ENCODE data around the gene ZSCAN23. TPM values are rescaled to one million over a fixed set of nuclear protein-coding genes. Genes with fewer than 3 reads are reported as not detected.
"Not testable (repeated sequence)": the region's sequence is repeated elsewhere in the genome, so short reads cannot be mapped to it uniquely, and the experiment has no call there.

ZSCAN23 gene
- total RNA-seq, result 11.2 TPM

DNA sequence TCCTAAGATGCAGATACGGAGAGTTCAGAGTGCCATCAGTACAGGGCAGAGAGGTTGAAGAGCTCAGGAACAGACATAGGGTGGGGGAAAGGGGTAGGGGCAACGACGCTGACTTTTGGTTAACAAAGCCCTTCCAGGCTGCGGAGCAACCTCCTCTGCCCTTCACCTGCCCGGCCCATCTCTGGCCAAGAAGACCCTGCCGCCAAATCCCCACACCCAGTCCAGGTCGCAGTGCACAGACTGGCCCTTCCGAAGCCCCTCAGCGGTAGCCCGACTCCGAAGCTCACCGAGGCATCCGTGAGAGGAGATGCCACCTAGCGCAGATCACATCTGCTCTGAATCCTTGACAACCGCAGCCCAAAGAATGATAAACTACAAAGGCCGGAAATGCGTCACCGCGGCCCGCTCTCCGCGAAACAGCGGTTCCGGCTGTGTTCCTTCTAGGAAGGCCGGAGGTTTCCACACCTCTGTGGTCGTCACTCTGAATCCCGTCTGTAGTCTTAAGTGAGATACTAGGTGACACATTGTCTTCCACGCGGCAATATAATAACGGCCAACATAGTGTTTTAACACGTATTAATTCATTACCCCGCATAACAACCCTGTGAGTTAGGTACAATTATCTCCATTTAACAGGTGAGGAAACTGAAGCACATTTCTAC is at the start of gene ZSCAN23:
TSS of gene ZSCAN23 (minus strand) at position 380 of the 662 bp plus-strand sequence. CDS start 7,225 bp downstream, outside the sequence.
- DNase-seq (ENCODE audit: low spot score), result peak; percentile 74

DNA sequence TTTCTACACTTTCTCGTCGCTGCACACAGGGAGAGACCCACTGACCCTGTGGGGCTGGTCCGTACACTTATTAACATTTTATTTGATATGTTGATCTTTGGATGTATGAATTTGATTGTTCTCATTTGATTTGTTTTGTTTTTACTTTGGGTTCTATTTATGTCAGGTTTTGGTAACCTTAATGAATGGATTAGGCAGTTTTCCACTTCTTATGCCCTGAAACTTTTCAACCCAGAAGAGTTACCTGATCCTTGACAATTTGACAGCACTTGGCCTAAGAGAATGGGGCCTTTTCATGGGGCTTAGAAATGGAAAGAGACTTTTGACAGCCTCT is 48.7 kb upstream of the ZSCAN23 start:
- no peak for DNase-seq (ENCODE audit: low spot score)

DNA sequence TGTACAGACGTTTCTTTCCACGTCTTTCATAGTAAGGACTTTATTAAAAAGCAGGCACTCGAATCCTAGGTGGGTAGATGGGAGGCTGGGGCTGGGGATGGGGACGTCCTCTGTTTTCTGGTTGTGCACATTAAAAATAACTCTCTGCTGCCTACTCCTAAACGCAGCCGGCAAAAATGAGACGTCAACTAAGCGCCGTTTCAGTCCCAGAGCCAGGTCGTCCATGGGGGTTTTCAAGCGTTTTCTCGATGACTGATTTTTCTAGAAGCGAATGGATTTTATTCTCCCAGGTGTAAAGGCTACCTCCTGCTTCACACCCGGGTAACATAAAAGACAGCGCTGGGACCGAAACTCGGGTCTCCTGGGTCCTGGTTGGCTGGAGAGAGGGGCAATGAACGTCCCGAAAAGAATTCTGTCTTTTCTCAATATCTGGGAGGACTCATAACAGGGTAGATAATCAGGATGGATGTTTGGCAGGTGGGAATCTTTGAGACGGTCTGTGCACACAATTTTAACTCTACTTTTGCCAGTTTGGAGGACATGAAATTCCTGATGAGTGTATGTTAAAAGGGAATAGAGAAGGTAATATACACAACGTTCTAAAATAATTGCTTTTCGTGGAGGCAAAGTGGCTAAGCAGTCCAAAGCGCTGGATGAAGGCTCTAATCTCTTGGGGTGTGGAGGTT is 47.1 kb upstream of the ZSCAN23 start:
- no peak for DNase-seq (ENCODE audit: low spot score)

DNA sequence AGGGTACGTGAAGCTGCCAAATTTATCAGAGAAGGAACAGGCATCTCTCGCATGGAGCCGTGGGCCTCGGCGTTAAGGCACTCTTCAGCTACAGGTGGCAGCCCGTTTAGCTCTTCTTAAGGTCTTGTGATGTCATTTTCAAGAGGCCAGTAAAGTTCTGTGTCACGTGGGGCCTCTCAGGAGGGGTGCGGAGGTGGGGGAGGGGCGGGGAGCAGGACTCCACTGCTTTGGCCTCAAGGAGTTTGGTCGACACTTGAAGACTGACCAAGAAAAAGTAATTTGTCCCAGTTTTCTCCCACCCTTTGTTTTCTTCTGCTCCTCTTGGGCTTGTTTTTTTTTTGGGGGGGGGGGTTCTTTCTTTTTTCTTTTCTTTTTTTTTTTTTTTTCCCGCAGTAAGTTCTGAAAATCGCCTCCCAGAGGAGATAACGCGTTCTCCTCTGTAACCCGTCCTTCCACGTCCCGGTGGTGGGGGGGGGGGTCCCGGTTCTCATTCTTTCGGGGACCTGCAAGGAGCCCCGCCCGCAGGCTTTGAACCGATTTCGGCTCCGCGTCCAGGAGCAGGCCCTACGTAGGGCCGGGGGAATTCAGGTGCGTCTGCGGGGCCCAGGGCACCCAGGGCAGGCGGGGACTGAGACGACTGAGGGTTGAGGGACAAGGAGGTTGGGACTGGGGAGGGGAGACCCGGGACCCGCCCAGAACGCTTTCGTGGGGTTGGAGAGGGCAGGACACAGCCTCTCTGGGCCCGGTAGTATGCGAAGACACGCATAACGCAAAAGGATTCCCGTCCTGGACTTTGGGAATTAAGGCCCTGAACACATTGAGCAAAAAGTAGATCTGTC is 46.3 kb upstream of the ZSCAN23 start:
- DNase-seq (ENCODE audit: low spot score), result peak; percentile 55

DNA sequence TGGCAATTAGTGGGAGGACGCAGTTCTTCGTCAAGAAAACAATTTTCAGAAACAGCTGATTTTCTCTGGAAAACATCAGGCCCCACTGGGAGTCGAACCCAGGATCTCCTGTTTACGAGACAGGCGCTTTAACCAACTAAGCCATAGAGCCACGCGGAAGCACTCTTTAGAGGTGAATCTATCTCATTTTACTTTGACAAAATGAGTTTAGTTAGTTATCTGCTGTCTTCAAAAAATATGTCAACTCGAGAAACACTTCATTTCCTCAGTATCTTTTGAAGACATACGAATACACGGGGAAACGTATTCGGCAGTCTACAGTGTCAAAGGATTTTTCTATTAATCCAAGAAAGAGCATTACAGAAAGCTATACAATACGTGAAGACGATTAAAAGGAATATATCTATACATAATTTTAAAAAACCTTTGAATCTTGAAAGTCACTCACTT is 45.6 kb upstream of the ZSCAN23 start:
- no peak for DNase-seq (ENCODE audit: low spot score)

DNA sequence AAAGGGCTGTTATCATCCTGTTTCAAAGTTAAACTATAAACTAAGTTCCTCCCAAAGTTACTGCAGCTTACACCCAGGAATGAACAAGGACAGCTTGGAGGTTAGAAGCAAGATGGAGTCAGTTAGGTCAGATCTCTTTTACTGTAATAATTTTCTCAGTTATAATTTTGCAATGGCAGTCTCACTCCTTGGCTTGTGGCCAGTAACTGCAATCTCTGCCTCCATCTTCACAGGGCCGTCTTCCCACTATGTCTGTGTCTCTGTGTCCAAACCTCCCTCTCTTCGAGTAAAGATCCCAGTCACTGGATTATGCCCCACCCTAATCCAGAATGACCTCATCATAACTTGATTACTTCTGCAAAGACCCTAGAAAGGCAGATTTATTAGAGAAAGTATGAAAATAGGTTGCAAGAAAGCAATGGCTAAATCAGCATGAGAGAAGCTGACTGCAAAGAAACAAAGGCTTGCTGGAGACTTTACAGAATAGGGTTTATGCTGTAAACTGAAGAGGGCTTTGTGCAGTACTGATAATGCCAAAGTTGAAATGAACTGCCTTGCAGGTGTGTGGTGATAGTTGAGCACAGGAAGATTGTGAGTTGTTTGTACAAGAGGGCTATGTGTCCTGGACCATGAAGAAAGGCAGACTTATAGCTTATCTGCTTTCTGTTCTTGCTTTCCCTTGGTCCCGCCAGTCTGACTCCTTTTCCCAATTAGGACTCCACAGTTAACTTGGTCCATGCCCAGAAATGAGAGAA is 43.9 kb upstream of the ZSCAN23 start:
- no peak for DNase-seq (ENCODE audit: low spot score)

DNA sequence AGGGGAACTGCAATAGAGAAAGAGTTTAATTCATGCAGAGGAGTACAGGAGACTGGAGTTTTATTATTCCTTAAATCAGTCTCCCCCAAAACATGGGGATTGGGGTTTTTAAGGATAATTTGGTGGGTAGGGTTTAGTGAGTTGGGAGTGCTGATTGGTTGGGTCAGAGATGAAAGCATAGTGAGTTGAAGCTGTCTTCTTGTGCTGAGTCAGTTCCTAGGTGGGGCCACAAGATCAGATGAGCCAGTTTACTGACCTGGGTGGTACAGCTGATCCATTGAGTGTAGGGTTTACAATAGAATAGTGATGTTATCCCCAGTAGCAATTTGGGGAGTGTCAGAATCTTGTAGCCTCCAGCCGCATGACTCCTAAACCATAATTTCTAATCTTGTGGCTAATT is 43.2 kb upstream of the ZSCAN23 start:
- no peak for DNase-seq (ENCODE audit: low spot score)

DNA sequence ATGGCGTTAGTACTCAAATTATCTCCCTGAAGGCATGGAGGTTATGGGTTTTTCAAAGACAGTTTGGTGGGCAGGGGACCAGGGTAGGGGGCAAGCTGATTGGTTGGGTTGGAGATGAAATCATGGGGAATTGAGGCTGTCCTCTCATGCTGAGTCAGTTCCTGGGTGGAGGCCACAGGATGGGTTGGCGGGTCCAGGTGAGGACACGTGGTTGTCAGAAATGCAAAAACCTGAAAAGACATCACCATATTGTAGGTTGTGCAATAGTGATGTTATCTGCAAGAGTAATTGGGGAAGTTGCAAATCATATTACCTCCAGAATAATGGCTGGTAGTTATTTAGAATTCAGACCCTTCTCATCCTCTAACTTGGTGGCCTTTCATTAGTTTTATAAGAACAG is 42.2 kb upstream of the ZSCAN23 start:
- DNase-seq (ENCODE audit: low spot score), result no peak

DNA sequence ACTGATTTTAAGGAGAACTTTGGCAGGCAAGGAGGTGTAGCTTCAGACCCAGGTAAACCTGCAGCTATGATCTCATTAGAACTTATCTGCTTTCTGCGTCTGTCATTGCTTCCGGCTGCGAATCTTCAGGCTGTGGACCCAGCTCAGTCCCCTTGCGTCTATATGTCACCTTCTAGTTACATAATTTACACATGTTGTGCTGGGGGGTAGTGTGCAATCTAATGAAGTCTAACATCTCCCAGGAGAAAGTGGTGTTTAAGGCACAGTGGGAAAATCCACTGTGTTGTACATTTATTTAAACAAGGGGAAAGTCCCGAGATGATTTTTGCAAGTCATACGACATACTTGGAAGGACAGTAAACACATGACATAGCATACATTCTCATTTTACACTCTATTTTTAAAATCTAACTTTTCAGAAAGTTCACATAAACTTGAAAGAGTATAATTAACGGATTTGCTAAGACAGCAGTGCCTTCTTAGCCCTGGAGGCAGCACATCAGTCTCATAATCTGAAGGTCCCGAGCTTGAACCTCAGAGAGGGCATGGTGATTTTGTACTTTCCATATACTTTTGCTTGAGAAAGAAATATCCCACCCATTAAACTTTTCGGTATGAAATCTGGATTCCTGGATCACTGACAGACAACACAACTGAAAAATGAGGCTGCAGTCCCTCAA is 37.1 kb upstream of the ZSCAN23 start:
- no peak for DNase-seq (ENCODE audit: low spot score)

DNA sequence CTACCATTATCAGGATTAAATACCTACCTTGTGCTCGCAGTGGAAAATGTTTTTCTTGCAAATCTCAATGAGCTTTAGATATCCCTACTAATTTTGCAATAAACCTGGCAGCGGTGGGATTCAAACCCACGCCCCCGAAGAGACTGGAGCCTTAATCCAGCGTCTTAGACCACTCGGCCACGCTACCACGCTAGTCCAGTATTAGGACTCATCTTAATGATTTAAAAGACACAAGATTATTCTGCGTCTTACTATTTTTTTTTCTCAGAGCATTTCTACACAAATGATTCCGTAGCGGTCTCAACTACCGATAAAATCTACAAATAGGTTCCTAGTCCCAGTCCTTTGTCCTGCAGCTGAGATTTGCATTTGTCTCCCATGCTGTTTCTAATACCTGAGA is 35.2 kb upstream of the ZSCAN23 start:
- DNase-seq (ENCODE audit: low spot score), result no peak

DNA sequence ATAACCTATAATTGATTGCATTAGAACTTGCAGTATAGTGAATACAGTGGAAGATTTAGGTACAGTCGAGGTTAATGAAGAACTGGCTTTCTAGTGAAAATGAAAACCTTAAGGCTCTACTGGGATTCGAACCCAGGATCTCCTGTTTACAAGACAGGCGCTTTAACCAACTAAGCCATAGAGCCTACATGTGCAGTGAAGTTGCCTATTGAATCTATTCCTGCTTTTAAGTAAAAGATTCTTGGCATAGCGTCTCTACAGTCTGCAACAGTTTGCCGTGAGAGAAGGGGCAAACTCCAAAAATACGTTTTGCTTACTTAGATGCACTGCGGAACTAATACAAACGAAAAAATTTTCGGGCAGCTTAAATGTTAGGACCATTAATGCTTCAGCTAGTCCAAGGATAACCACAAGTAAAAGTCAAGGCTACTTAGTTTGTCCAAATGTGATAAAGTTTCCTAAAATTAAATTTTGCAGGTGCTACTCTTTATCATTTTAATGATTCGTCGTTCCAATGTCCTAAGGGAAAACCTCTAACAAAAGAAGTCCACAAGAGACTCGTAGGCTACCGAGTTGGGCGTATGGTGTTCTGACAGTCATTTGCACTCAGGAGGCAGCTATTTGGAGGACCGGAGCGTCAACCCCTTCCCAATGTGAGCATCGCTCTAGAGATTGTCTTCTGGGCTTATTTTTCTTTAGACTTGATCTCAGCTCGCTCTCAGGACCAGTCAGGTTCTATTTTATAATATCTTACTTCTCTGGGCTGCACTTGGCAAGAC is 31.3 kb upstream of the ZSCAN23 start:
- DNase-seq (ENCODE audit: low spot score), result no peak

DNA sequence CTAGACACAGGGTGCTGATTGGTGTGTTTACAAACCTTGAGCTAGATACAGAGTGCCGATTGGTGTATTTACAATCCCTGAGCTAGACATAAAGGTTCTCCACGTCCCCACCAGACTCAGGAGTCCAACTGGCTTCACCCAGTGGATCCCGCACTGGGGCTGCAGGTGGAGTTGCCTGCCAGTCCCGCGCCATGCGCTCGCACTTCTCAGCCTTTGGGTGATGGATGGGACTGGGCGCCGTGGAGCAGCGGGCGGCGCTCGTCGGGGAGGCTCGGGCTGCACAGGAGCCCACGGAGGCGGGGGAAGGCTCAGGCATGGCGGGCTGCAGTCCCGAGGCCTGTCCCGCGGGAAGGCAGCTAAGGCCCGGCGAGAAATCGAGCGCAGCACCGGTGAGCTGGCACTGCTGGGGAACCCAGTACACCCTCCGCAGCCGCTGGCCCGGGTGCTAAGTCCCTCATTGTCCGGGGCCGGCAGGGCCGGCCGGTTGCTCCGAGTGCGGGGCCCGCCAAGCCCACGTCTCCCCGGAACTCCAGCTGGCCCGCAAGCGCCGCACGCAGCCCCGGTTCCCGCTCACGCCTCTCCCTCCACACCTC is 26.0 kb upstream of the ZSCAN23 start:
- not testable (repeated sequence) for DNase-seq (ENCODE audit: low spot score)

DNA sequence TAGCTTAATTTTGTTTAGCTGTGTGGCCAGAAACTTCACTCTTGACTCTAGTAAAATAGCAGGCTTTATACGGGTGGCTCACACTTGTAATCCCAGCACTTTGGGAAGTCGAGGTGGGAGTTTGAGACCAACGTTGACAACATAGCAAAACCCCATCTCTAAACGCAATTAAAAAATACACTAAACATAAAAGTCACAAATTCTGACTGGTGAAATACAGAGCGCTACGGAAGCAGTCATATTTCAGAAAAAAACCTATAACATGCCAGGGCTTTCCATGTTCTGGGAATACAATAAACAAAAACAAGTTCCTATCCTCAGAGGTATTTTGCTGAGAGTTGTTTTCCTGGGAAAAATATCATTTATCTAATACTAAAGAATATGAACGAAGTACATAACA is 24.8 kb upstream of the ZSCAN23 start:
- no peak for DNase-seq (ENCODE audit: low spot score)

DNA sequence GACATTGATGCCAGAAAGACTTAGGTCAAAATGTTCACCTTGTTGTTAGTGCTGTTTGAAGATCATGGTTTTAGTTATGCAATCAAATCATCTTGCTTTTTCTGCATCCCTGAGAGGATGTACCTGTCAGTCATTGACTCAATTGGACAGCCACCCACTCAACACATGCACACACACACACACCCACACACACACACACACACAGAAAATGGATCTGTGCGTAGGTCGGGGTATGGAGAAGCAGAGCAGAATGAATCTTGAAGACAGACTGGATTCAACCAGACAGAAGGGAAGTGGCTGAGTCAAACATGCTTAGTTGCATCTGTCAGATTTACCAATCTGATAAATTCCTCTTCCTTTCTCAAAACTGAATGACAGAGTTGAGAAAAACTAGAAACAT is 19.1 kb upstream of the ZSCAN23 start:
- no peak for DNase-seq (ENCODE audit: low spot score)

DNA sequence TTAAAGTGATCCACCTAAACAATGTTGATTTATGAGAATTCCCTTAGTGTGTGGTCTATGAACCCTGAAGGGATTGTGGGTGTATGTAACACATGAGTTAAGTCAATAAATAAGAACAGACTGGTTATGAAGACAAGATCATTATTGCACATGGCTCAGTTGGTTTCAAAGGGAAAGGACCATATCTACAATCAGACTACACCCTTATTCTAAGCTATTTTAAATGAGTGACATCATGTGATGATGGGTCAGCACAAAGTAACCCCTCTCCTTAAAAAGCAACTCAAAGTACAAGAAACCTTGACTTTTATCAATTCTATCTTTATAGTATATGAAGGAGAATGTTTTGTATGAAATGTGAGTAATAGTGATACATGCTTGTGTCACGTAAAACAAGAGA is 15.3 kb upstream of the ZSCAN23 start:
- DNase-seq (ENCODE audit: low spot score), result no peak

DNA sequence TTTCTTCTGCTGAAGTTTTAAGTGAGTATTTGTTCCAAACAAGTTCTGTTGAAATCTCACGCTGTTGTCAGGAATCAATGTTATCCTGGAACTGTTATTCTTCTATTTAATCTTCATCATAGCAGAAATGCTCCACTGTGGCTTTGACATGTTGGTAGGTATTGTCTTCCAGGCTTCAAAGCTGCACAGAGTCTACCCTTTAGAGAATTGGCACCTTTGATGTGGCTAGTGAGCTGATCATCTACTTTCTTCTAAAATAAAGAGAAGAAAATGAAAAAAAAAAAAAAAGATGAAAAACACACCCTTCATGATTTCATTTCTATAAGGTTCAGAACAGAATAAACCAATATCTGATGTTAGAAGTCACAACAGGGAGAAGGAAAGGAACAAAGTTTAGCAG is 5.8 kb upstream of the ZSCAN23 start:
- no peak for DNase-seq (ENCODE audit: low spot score)

DNA sequence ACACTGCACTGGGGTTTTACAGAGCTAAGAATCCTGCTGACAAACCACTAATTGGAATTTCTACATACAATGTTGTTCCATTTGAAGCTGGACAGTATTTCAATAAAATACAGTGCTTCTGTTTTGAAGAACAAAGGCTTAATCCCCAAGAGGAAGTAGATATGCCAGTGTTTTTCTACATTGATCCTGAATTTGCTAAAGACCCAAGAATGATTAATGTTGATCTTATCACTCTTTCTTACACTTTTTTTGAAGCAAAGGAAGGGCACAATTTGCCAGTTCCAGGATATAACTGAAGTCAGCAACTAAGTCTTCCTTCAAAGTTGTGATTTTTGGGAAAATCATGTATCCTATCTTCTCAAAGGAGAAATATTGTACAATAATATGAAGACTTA is 4.2 kb upstream of the ZSCAN23 start:
- not testable (repeated sequence) for DNase-seq (ENCODE audit: low spot score)

DNA sequence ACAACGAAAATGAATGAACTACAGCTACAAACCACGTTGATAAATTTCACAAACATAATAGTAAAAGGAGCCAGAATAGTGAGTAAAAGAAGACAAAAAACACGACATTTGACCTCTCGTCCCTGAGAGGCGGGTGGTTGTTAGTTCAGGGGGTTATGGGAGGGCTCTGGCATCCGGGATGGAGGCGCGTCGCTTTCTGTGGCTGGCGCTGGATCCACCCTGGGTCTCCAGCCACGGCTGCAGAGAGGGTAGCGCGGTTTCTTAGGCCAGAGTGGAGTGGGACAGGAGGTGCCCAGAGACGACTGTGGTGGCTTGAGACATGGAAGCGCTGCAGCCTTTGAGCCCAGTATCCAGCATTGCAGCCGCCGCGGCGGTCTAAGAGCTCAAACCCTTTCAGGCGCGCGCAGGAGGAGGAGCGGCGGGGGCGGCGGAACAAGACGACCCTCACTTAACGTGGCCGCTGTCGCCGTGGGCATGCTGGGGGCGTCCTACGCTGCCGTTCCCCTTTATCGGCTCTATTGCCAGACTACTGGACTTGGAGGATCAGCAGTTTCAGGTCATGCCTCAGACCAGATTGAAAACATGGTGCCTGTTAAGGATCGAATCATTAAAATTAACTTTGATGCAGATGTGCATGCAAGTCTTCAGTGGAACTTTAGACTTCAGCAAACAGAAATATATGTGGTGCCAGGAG is 3.7 kb upstream of the ZSCAN23 start:
- DNase-seq (ENCODE audit: low spot score), result no peak

DNA sequence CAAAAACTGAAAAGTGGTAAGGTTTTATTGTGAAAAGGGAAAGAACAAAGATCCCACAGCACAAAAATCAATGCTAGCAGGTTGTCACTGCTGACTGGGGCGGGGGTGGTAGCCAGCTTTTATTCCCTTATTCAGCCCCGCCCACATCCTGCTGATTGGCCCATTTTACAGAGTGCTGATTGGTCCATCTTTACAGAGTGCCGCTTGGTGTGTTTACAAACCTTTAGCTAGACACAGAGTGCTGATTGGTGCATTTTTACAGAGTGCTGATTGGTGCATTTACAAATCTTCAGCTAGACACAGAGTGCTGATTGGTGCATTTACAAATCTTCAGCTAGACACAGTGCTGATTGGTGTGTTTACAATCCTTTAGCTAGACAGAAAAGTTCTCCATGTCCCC is 1.5 kb upstream of the ZSCAN23 start:
- not testable (repeated sequence) for DNase-seq (ENCODE audit: low spot score)

DNA sequence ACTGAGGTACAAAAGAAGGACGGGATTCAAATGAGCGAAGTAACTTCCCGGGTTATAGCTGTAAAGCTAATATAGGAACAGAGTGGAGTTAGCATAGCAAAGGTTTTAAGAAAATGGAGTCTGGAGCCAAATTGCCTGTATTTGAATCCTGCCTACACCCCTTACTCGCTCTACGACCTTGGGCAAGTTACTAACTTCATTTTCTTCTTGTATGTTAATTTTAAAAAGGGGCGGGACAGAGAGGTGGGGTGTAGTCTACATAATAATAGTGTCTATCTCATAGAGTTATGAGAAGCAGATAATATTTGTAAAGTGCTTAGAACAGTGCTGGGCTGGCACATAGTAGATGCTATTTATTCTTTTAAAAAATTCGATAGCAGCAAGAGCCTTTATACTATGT is 705 bp downstream of the ZSCAN23 start:
- DNase-seq (ENCODE audit: low spot score), result no peak

Measured in ureter (tissue), 1 donor.